ENCODE data around the gene ADNP.

The ADNP gene

GRCh38 chr20:50859161-50859560 is 72.1 kb downstream of the ADNP start:
- no peaks in the 10 kb centered on the region for H3K27me3 ChIP-seq (ENCODE audit: control insufficient read depth, insufficient read depth, low read length)
- H3K36me3 ChIP-seq (ENCODE audit: control insufficient read depth, insufficient read depth, low read length) = no peaks in the 10 kb centered on the region
- no peak overlapping the region for H2AFZ ChIP-seq
- H3K27ac ChIP-seq = no peak overlapping the region
- H3K4me2 ChIP-seq (ENCODE audit: low read length) = no peak overlapping the region
- H3K79me2 ChIP-seq = no peaks in the 10 kb centered on the region
- no peaks in the 10 kb centered on the region for H3K9me3 ChIP-seq (ENCODE audit: control insufficient read depth, low read length)
- TF ChIP-seq CTCF (IDR thresholded peaks at IDR 0.05) = no peak
- H3K4me3 ChIP-seq (ENCODE audit: low read depth, low read length) = no peak overlapping the region
- peaks cover 14% of the 10 kb centered on the region for H3K4me1 ChIP-seq
- H3K9ac ChIP-seq = no peak overlapping the region

- Histone ChIP-seq H3K4me2 (ENCODE audit: low read length) (no peak overlapping the region), H3K9me3 (ENCODE audit: control insufficient read depth, low read length) (no peaks in the 10 kb centered on the region), H3K4me1 (peaks cover 14% of the 10 kb centered on the region), H3K36me3 (ENCODE audit: control insufficient read depth, insufficient read depth, low read length) (no peaks in the 10 kb centered on the region), H3K4me3 (ENCODE audit: low read depth, low read length) (no peak overlapping the region), H3K79me2 (no peaks in the 10 kb centered on the region), H3K27me3 (ENCODE audit: control insufficient read depth, insufficient read depth, low read length) (no peaks in the 10 kb centered on the region), H2AFZ (no peak overlapping the region), H3K9ac (no peak overlapping the region), H3K27ac (no peak overlapping the region)
- TF ChIP-seq CTCF (IDR thresholded peaks at IDR 0.05) = no peak
Measured at GRCh38 chr20:50858525-50858924, 72.7 kb downstream of the ADNP start.

GRCh38 chr20:50857348-50857747 is 73.9 kb downstream of the ADNP start:
- no peaks in the 10 kb centered on the region for H3K36me3 ChIP-seq (ENCODE audit: control insufficient read depth, insufficient read depth, low read length)
- no peak for TF ChIP-seq CTCF (IDR thresholded peaks at IDR 0.05)
- no peaks in the 10 kb centered on the region for H3K9me3 ChIP-seq (ENCODE audit: control insufficient read depth, low read length)

GRCh38 chr20:50856475-50857041 is 74.7 kb downstream of the ADNP start:
- no peak overlapping the region for H3K9ac ChIP-seq
- H3K27ac ChIP-seq = peak overlapping the region; percentile 60
- no peak overlapping the region for H3K4me3 ChIP-seq (ENCODE audit: low read depth, low read length)
- H3K36me3 ChIP-seq (ENCODE audit: control insufficient read depth, insufficient read depth, low read length) = no peaks in the 10 kb centered on the region
- H3K4me1 ChIP-seq = peaks cover 14% of the 10 kb centered on the region
- H3K4me2 ChIP-seq (ENCODE audit: low read length) = peak overlapping the region; percentile 40
- no peak for TF ChIP-seq CTCF (IDR thresholded peaks at IDR 0.05)
- H3K27me3 ChIP-seq (ENCODE audit: control insufficient read depth, insufficient read depth, low read length) = no peaks in the 10 kb centered on the region
- peak overlapping the region; percentile 39 for H2AFZ ChIP-seq
- H3K9me3 ChIP-seq (ENCODE audit: control insufficient read depth, low read length) = no peaks in the 10 kb centered on the region
- H3K79me2 ChIP-seq = no peaks in the 10 kb centered on the region

More at GRCh38 chr20:50857348-50857747, 73.9 kb downstream of the ADNP start:
- H3K79me2 ChIP-seq = no peaks in the 10 kb centered on the region
- no peak overlapping the region for H3K9ac ChIP-seq
- no peak overlapping the region for H2AFZ ChIP-seq
- no peak overlapping the region for H3K4me3 ChIP-seq (ENCODE audit: low read depth, low read length)
- H3K4me2 ChIP-seq (ENCODE audit: low read length) = no peak overlapping the region
- no peak overlapping the region for H3K27ac ChIP-seq
- H3K4me1 ChIP-seq = peaks cover 14% of the 10 kb centered on the region
- no peaks in the 10 kb centered on the region for H3K27me3 ChIP-seq (ENCODE audit: control insufficient read depth, insufficient read depth, low read length)
